ENCODE measurements around the gene PITX1. TPM values are rescaled to one million over a fixed set of nuclear protein-coding genes. Genes with fewer than 3 reads are reported as not detected.

Gene PITX1
- total and polyA plus RNA-seq, 7 experiments from 2014 or later = 0.17 TPM; not detected in 6

Other genes starting within 250 kb of the PITX1 start
- gene C5orf24, start 188.3 kb downstream of the PITX1 start, total RNA-seq = 10 to 100 TPM; 20.3 to 42.7 (median 37.9) TPM
- 1 to 10 TPM; 6.5 to 8.4 TPM for gene C5orf24, start 188.3 kb downstream of the PITX1 start, polyA plus RNA-seq
- gene TXNDC15, start 159.9 kb downstream of the PITX1 start, total RNA-seq = 10 to 100 TPM; 24.2 to 71.3 (median 36.8) TPM
- 10 to 100 TPM; 13.2 to 13.4 TPM for gene TXNDC15, start 159.9 kb downstream of the PITX1 start, polyA plus RNA-seq
- gene PCBD2, start 129.1 kb downstream of the PITX1 start, total RNA-seq = 10 to 100 TPM; 10.6 to 15.8 (median 14.3) TPM
- 10 to 100 TPM; 12.3 to 14.6 TPM for gene PCBD2, start 129.1 kb downstream of the PITX1 start, polyA plus RNA-seq
- 1 to 10 TPM in 2 of 5 experiments, under 1 TPM in 3; 0.53 to 1.5 (median 0.97) TPM for gene CATSPER3, start 66.3 kb downstream of the PITX1 start, total RNA-seq
- gene CATSPER3, start 66.3 kb downstream of the PITX1 start, polyA plus RNA-seq = under 1 TPM; 0.45 to 0.81 TPM

All from naive thymus-derived CD4-positive, alpha-beta T cell (primary cell).